Effector memory CD4-positive, alpha-beta T cell (primary cell): ENCODE data around the gene SEMA5A.

Experiments used
- DNase-seq, 3 donors: peaks; one replicate each; pipeline ENCODE4 v3.0.0-alpha.2; 2020
- H3K27ac ChIP-seq: 2 replicates; pipeline ENCODE4 v1.7.0; 2013; ENCODE audit warnings: mild to moderate bottlenecking, low read length, moderate library complexity; ENCODE audit not compliant: insufficient read depth, poor library complexity, severe bottlenecking
- H3K27me3 ChIP-seq: replicated peaks from 2 replicates; pipeline ENCODE4 v1.7.0; 2013; ENCODE audit warnings: mild to moderate bottlenecking, low read length; ENCODE audit not compliant: insufficient read depth, control insufficient read depth, poor library complexity, severe bottlenecking
- H3K36me3 ChIP-seq: 2 replicates; pipeline ENCODE4 v1.7.0; 2013; ENCODE audit warnings: mild to moderate bottlenecking, low read length, moderate library complexity; ENCODE audit not compliant: control insufficient read depth, insufficient read depth
- H3K4me1 ChIP-seq: 2 replicates; pipeline ENCODE4 v1.7.0; 2013; ENCODE audit warnings: low read length, mild to moderate bottlenecking; ENCODE audit not compliant: control insufficient read depth, insufficient read depth, poor library complexity, severe bottlenecking
- H3K4me3 ChIP-seq: 2 replicates; pipeline ENCODE4 v1.7.0; 2013; ENCODE audit warnings: low read length, low read depth, mild to moderate bottlenecking; ENCODE audit not compliant: insufficient read depth, poor library complexity, severe bottlenecking
- H3K9me3 ChIP-seq: 2 replicates; pipeline ENCODE4 v1.7.0; 2013; ENCODE audit warnings: mild to moderate bottlenecking, low read length, moderate library complexity; ENCODE audit not compliant: control insufficient read depth

The SEMA5A gene

GRCh38 chr5:9462109-9462508 lies 83.8 kb downstream of the SEMA5A start:
- Histone ChIP-seq H3K27ac (no peak overlapping the region), H3K27me3 (no peaks in the 10 kb centered on the region)
- DNase-seq, result no peak

GRCh38 chr5:9460885-9461645 lies 84.8 kb downstream of the SEMA5A start:
- no peak overlapping the region for H3K27ac ChIP-seq
- H3K4me3 ChIP-seq, result no peak overlapping the region
- H3K9me3 ChIP-seq, result no peaks in the 10 kb centered on the region
- H3K36me3 ChIP-seq, result no peaks in the 10 kb centered on the region
- no peaks in the 10 kb centered on the region for H3K4me1 ChIP-seq
- no peak for DNase-seq
- H3K27me3 ChIP-seq, result no peaks in the 10 kb centered on the region

More at GRCh38 chr5:9462109-9462508, 83.8 kb downstream of the SEMA5A start:
- no peak overlapping the region for H3K4me3 ChIP-seq
- H3K4me1 ChIP-seq, result no peaks in the 10 kb centered on the region
- H3K9me3 ChIP-seq, result no peaks in the 10 kb centered on the region
- no peaks in the 10 kb centered on the region for H3K36me3 ChIP-seq

DNA sequence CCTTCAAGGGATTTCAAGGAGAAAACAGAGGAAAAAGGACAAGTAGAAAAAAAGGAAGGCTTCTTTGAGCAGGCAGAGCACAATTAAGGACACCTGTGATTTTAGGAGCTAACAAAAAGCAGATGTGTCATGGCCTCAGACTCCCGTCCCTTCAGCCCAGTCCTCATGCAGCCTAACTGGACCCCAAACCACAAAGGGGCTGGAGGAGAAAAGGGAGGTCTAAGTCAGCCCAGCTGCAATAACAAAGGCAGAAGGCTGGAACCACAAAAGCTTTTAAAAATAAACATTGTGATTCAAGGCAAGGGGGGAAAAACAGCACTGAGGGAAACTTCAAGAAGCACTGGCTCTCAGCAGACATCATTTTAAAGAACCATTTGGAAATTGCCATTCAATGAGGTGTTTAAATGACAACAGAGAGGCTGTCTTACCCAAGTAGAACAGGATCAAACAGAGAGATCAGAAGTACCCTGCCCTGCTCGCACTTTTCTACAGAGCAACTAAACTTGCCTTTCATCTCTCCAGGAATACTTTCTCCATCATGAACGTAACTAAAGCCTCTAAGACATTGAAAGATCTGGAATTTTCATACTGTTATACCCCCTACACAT lies 89.3 kb downstream of the SEMA5A start:
- no peaks in the 10 kb centered on the region for H3K9me3 ChIP-seq
- no peaks in the 10 kb centered on the region for H3K36me3 ChIP-seq
- no peaks in the 10 kb centered on the region for H3K27me3 ChIP-seq
- no peak for DNase-seq
- H3K27ac ChIP-seq, result no peak overlapping the region
- no peak overlapping the region for H3K4me3 ChIP-seq
- no peaks in the 10 kb centered on the region for H3K4me1 ChIP-seq

DNA sequence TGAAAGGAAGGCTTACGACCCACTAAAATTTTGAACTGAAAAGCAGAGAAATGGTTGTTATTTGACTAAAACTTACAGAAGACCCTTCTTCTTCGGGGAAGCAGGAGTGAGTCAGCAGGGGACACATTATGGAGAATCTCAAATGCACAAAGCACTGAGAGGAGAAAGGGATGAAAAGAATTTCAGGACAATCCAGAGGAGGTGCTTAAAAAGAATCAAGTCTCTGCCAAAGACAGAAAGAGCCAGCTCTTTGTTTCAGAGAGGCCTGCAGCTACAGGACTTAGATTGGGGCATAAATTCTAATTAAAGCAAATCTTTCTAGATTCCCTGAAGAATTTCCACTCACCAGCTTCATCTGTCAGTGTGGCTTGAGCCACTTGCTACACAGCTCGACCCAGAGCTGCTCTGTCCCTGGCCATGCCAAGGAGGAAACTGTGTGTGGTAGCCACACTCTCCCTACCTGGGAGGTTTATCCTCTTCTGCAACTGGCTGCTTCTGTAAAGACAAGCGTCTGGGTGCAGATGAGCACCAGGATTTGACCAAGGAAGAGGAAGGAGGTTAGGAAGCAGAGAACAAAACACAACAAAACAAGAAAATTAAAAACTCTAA lies 89.9 kb downstream of the SEMA5A start:
- no peaks in the 10 kb centered on the region for H3K27me3 ChIP-seq
- H3K9me3 ChIP-seq, result no peaks in the 10 kb centered on the region
- H3K4me1 ChIP-seq, result no peaks in the 10 kb centered on the region
- H3K27ac ChIP-seq, result no peak overlapping the region
- H3K36me3 ChIP-seq, result no peaks in the 10 kb centered on the region
- DNase-seq, result no peak
- H3K4me3 ChIP-seq, result no peak overlapping the region

DNA sequence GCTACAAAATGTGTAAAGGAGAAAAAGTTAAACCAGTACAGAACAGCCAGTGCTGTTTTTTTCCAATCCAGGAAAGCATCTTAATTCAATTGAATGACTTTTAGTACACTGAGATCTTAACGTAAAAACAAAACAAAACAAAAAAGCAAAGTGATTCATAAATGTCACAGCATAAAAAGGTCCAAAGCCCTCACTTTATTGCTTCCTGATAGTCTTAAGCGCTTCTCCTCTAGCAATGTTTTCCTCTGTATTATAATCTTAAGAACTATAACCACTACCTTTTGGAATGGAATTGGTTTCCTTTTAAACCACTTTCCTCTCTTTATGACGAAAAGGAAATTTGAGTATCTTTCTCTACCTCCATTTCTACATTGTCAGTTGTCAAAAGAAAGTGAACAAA lies 91.4 kb downstream of the SEMA5A start:
- H3K36me3 ChIP-seq, result no peaks in the 10 kb centered on the region
- no peaks in the 10 kb centered on the region for H3K4me1 ChIP-seq
- DNase-seq, result no peak
- no peaks in the 10 kb centered on the region for H3K9me3 ChIP-seq
- H3K27me3 ChIP-seq, result no peaks in the 10 kb centered on the region
- H3K4me3 ChIP-seq, result no peak overlapping the region
- no peak overlapping the region for H3K27ac ChIP-seq

GRCh38 chr5:9454012-9454481 lies 91.8 kb downstream of the SEMA5A start:
- no peaks in the 10 kb centered on the region for H3K36me3 ChIP-seq
- no peak for DNase-seq
- H3K27ac ChIP-seq, result no peak overlapping the region
- no peaks in the 10 kb centered on the region for H3K9me3 ChIP-seq
- no peaks in the 10 kb centered on the region for H3K27me3 ChIP-seq
- no peaks in the 10 kb centered on the region for H3K4me1 ChIP-seq
- no peak overlapping the region for H3K4me3 ChIP-seq

GRCh38 chr5:9453480-9454011 lies 92.3 kb downstream of the SEMA5A start:
- H3K27ac ChIP-seq, result no peak overlapping the region
- H3K4me3 ChIP-seq, result no peak overlapping the region
- H3K4me1 ChIP-seq, result no peaks in the 10 kb centered on the region
- no peaks in the 10 kb centered on the region for H3K9me3 ChIP-seq
- DNase-seq, result no peak
- H3K27me3 ChIP-seq, result no peaks in the 10 kb centered on the region
- no peaks in the 10 kb centered on the region for H3K36me3 ChIP-seq

DNA sequence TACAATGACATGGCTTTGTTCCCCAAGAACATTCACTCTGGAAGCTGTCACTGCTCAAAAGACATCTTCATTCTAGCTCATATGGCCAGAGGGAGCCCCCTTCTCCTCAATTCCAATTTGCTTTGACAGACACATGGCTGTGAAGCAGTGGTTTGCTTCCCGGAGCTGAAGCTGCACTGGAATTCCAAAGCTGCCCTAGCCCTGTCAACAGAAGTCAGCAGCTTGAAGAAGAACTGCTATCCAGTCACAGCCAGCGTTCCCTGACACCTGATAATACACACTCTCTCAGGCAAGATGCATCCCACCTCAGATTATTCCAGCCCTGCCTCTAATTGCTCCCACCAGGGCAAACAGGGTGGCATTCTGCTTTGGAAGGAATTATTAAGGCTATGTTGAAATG lies 93.7 kb downstream of the SEMA5A start:
- Histone ChIP-seq H3K4me3 (no peak overlapping the region), H3K36me3 (no peaks in the 10 kb centered on the region), H3K27ac (no peak overlapping the region), H3K4me1 (no peaks in the 10 kb centered on the region), H3K27me3 (no peaks in the 10 kb centered on the region), H3K9me3 (no peaks in the 10 kb centered on the region)
- DNase-seq, result no peak

DNA sequence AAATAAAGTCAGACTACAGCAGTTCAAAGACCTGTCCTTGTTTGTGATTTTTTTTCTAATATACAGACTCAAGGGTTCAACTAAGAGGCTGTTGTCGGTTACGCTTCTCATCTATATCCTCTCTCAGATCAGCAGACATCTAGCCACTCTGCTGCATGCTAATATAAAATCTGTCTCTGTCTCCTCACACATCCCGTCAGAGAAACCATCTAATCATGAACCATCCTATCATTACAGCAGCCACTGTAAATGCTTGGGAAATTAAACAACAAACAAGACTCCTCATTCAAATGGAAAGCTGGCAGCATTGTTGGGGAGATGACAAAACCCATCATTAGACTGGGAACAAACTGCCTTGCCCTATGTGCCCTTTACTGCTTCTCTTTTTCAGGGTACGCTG lies 94.8 kb downstream of the SEMA5A start:
- no peaks in the 10 kb centered on the region for H3K4me1 ChIP-seq
- no peak overlapping the region for H3K27ac ChIP-seq
- H3K9me3 ChIP-seq, result no peaks in the 10 kb centered on the region
- H3K36me3 ChIP-seq, result no peaks in the 10 kb centered on the region
- H3K27me3 ChIP-seq, result no peaks in the 10 kb centered on the region
- no peak overlapping the region for H3K4me3 ChIP-seq
- DNase-seq, result no peak

GRCh38 chr5:9447691-9448090 lies 98.2 kb downstream of the SEMA5A start:
- Histone ChIP-seq H3K4me3 (no peak overlapping the region), H3K9me3 (no peaks in the 10 kb centered on the region), H3K4me1 (no peaks in the 10 kb centered on the region), H3K27me3 (no peaks in the 10 kb centered on the region), H3K36me3 (no peaks in the 10 kb centered on the region), H3K27ac (no peak overlapping the region)
- DNase-seq, result no peak
